PFSK-1 (cell line): ENCODE measurements around the gene PLEKHM2.

Source experiments
- POLR2AphosphoS5 ChIP-seq: IDR thresholded peaks from 2 replicates; pipeline ENCODE4 v1.6.1; 2012; ENCODE audit warnings: low read depth, mild to moderate bottlenecking, control low read depth, low read length, moderate library complexity
- TAF1 ChIP-seq: IDR thresholded peaks from 2 replicates; pipeline ENCODE4 v1.6.1; 2012; ENCODE audit warnings: low read length, control low read depth, borderline replicate concordance; ENCODE audit not compliant: insufficient read depth
- TF ChIP-seq, protein P1 (sequence below), 2 experiments: IDR thresholded peaks; 2 replicates each; pipeline versions ENCODE4 v1.6.1 to v1.8.0; 2011 to 2012; ENCODE audit warnings: low read depth in 2 of 2, low read length in 2 of 2, control low read depth in 1 of 2, inconsistent platforms in 1 of 2, mild to moderate bottlenecking in 1 of 2, moderate library complexity in 1 of 2; ENCODE audit not compliant: insufficient read depth in 1 of 2

DNA sequence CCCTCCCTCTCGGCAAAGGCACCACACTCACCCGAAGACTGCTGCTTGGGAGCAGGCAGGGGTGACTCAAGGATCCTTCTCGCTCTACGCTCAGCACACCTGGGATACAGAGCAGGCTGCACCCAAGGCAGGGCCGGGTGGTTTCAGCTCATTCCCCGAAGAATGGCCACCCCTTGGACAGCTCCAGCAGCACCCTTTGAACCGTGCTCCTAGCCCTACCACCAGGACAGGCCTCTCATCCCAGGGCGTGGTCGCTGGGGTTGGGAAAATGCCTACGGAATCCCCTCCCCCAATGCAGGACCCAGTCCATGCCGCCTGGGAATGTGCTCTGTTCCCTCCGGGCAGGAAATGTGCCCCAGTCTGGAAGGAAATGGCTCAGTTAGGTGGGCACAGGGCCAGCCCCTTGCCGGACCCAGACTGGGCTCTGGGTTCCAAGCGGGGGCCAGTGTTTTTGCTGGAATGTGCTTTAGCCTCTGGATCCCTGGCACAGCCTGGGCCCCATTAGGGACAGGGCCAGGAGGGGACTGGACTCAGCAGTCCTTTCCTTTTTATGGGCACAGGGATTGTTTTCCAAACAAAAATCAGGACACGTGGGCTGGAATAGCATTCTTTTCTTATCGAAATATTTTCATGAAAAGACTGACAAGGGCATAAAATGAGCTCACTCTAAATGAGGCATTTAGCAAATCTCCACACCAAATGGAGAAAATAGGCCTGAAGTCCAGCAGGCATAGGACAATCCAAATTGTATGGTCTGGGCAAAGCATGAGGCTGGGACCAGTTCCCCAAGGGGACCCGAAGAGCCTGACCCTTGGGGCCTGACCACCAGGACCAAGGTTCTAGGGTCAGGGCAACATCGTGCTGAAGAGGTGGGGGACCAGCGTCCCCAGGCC lies 65.5 kb downstream of the PLEKHM2 start:
- TF ChIP-seq POLR2AphosphoS5 (no peak), TAF1 (no peak)
- TF ChIP-seq, protein P1, sequence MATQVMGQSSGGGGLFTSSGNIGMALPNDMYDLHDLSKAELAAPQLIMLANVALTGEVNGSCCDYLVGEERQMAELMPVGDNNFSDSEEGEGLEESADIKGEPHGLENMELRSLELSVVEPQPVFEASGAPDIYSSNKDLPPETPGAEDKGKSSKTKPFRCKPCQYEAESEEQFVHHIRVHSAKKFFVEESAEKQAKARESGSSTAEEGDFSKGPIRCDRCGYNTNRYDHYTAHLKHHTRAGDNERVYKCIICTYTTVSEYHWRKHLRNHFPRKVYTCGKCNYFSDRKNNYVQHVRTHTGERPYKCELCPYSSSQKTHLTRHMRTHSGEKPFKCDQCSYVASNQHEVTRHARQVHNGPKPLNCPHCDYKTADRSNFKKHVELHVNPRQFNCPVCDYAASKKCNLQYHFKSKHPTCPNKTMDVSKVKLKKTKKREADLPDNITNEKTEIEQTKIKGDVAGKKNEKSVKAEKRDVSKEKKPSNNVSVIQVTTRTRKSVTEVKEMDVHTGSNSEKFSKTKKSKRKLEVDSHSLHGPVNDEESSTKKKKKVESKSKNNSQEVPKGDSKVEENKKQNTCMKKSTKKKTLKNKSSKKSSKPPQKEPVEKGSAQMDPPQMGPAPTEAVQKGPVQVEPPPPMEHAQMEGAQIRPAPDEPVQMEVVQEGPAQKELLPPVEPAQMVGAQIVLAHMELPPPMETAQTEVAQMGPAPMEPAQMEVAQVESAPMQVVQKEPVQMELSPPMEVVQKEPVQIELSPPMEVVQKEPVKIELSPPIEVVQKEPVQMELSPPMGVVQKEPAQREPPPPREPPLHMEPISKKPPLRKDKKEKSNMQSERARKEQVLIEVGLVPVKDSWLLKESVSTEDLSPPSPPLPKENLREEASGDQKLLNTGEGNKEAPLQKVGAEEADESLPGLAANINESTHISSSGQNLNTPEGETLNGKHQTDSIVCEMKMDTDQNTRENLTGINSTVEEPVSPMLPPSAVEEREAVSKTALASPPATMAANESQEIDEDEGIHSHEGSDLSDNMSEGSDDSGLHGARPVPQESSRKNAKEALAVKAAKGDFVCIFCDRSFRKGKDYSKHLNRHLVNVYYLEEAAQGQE (IDR thresholded peaks at IDR 0.05; ENCODE audit: insufficient read depth in 1 of 2, low read depth in 2 of 2, low read length in 2 of 2): no peak
